ENCODE results near the gene GLA.

GRCh38 chrX:101368800-101369199 lies 38.9 kb downstream of the GLA start:
- TF ChIP-seq, protein P1, sequence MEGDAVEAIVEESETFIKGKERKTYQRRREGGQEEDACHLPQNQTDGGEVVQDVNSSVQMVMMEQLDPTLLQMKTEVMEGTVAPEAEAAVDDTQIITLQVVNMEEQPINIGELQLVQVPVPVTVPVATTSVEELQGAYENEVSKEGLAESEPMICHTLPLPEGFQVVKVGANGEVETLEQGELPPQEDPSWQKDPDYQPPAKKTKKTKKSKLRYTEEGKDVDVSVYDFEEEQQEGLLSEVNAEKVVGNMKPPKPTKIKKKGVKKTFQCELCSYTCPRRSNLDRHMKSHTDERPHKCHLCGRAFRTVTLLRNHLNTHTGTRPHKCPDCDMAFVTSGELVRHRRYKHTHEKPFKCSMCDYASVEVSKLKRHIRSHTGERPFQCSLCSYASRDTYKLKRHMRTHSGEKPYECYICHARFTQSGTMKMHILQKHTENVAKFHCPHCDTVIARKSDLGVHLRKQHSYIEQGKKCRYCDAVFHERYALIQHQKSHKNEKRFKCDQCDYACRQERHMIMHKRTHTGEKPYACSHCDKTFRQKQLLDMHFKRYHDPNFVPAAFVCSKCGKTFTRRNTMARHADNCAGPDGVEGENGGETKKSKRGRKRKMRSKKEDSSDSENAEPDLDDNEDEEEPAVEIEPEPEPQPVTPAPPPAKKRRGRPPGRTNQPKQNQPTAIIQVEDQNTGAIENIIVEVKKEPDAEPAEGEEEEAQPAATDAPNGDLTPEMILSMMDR (IDR thresholded peaks at IDR 0.05; ENCODE audit: low read depth, low read length): no peak
- TF ChIP-seq POLR2A (IDR thresholded peaks at IDR 0.05; ENCODE audit: extremely low read depth, insufficient read length) (no peak), MYC (IDR thresholded peaks at IDR 0.05; ENCODE audit: low read depth, low read length) (no peak)
- TF ChIP-seq, protein P2, sequence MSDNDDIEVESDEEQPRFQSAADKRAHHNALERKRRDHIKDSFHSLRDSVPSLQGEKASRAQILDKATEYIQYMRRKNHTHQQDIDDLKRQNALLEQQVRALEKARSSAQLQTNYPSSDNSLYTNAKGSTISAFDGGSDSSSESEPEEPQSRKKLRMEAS (IDR thresholded peaks at IDR 0.05; ENCODE audit: low read depth, low read length): no peak
